Heart left ventricle (tissue), 16 donors: ENCODE results near the gene C6orf15. TPM values are rescaled to one million over a fixed set of nuclear protein-coding genes. Genes with fewer than 3 reads are reported as not detected.
A peak's percentile ranks its signal among the peaks of the same experiment; 100 is the strongest.
"Not testable (repeated sequence)": the region's sequence is repeated elsewhere in the genome, so short reads cannot be mapped to it uniquely, and the experiment has no call there.

Source experiments
- ATAC-seq, 4 donors: fragments of 200-7000 bp; cut with Tn5 transposase; one replicate each; pipeline ENCODE4 v1.9.1; 2020 to 2022; ENCODE audit warnings: moderate library complexity in 4 of 4, mild to moderate bottlenecking in 3 of 4, moderate number of reproducible peaks in 1 of 4
- DNase-seq, 5 donors: peaks; one replicate each; pipeline ENCODE4 v3.0.0-alpha.2; 2020
- H3K27ac ChIP-seq, 12 donors: fragments of 200-600 bp; sonication (generic) in 4 of 12; one replicate each; pipeline versions ENCODE4 v1.5.0 to v1.8.0; 2016 to 2022; ENCODE audit warnings: mild to moderate bottlenecking in 2 of 12
- H3K27me3 ChIP-seq, 9 donors: fragments of 200-600 bp; sonication (generic) in 2 of 9; one replicate each; pipeline versions ENCODE4 v1.5.1 to v1.8.0; 2016 to 2022; ENCODE audit warnings: mild to moderate bottlenecking in 3 of 9
- H3K36me3 ChIP-seq, 9 donors: fragments of 200-600 bp; sonication (generic) in 2 of 9; one replicate each; pipeline versions ENCODE4 v1.5.0 to v1.8.0; 2018 to 2022; ENCODE audit warnings: mild to moderate bottlenecking in 2 of 9
- H3K4me1 ChIP-seq, 12 donors: fragments of 200-600 bp; sonication (generic) in 4 of 12; one replicate each; pipeline versions ENCODE4 v1.5.0 to v1.8.0; 2016 to 2022; ENCODE audit warnings: mild to moderate bottlenecking in 3 of 12
- H3K4me3 ChIP-seq, 12 donors: fragments of 200-600 bp; sonication (generic) in 4 of 12; one replicate each; pipeline versions ENCODE4 v1.5.0 to v1.8.0; 2017 to 2022; ENCODE audit warnings: mild to moderate bottlenecking in 9 of 12, moderate library complexity in 4 of 12
- H3K9me3 ChIP-seq, 12 donors: fragments of 200-600 bp; sonication (generic) in 4 of 12; one replicate each; pipeline versions ENCODE4 v1.5.0 to v1.8.0; 2016 to 2022; ENCODE audit warnings: mild to moderate bottlenecking in 1 of 12
- CTCF ChIP-seq, 12 donors: fragments of 200-600 bp; sonication (generic) in 4 of 12; IDR thresholded peaks; one replicate each; pipeline versions ENCODE4 v1.5.0 to v1.8.0; 2018 to 2022; ENCODE audit warnings: antibody characterized with exemption in 12 of 12, mild to moderate bottlenecking in 5 of 12
- POLR2A ChIP-seq, 2 donors: fragments of 450-650 bp; IDR thresholded peaks; one replicate each; pipeline ENCODE4 v1.6.1; 2017; ENCODE audit warnings: antibody characterized with exemption in 2 of 2, mild to moderate bottlenecking in 2 of 2, moderate library complexity in 2 of 2
- WGBS, 4 donors: extraction: QIAGEN DNeasy Blood & Tissue Kit in 2 of 4; methylation state at CpG; one replicate each; pipeline versions ENCODE4 v1.1.5 to v1.1.7; 2013 to 2018; 5-methylcytosine and 5-hydroxymethylcytosine counted together
- intact Hi-C, 10 donors: fragments of 100-400 bp; cut with DNase I; formaldehyde crosslinking; loops; one replicate each; pipeline versions ENCODE4 v1.11.1 to v1.14.2; 2022
- polyA plus RNA-seq, 2 donors: library from polyadenylated mRNA; stranded (reverse); fragments of 200-250 nt; gene quantifications; one replicate each; pipeline ENCODE4 v1.2.3, GENCODE V29; 2013
- total RNA-seq, 9 donors: library from RNA; depleted of rRNA in 2 of 9; stranded (reverse); fragments of >200 nt in 2 of 9; fragmentation: NEBNext Ultra II Directional in 3 of 9; extraction: Animal tissue kit (Norgen Biotek cat#: 25700) in 3 of 9; gene quantifications; one replicate each; pipeline versions ENCODE4 v1.1.0 to v1.2.4, GENCODE V29; 2016 to 2023
- donor health status: ischemic (EF 13 %, LVEDD 7.1; RV severe dilation, severe dysfunction).
- donor health status: healthy with polysubstance abuse.
- donor health status: DM: no; HTN: yes; CAD: no.
- donor health status: DM: no; HTN: no; CAD: no.
- donor health status: ischemic (EF 25% LVEDD 6.9; RV normal size, moderate dysfunction).
- donor health status: ischemic (EF 25% LVEDD 5.7; RV mildly dilated, moderate dysfunction).
- donor health status: healthy.
- donor health status: DM: yes; HTN: yes; CAD: no.
- donor health status: ischemic (EF 35%, LVEDD 5.7; RV mildly dilated, moderate dysfunction).
- donor health status: nonischemic (EF 11% LVEDD 7.7; RV severe dilation, severe dysfunction).
- donor health status: DM: yes; HTN: yes; CAD: no.
- donor health status: PGD.
- donor health status: ischemic (EF 29% LVEDD 5.4; RV normal size, mild dysfunction).
- donor health status: nonischemic (EF 23%, LVEDD 6.1; RV moderate dilation, normal function).

The C6orf15 gene
- total and polyA plus RNA-seq, 11 donors: not detected

- Histone ChIP-seq H3K27me3 (no peaks in the 10 kb centered on the region), H3K9me3 (no peaks in the 10 kb centered on the region), H3K4me1 (peaks cover 0 to 10% (median under 1%) of the 10 kb centered on the region in 12 donors), H3K36me3 (no peaks in the 10 kb centered on the region), H3K4me3 (no peak overlapping the region), H3K27ac (no peak overlapping the region)
- no peak for ATAC-seq
- no peak for DNase-seq
- WGBS, 4 donors: 86 to 93% (median 86%) methylated on average over 4 of the region's 4 CpGs
- intact Hi-C loops: loop anchor here in 3 of 10 donors (5.0 to 10.0 kb wide), 4 partner anchors 157 to 330 kb away; partner anchors contain the start of genes FLOT1 (in 1 of the 3) and IER3 (in 1 of the 3)
- TF ChIP-seq CTCF (IDR thresholded peaks at IDR 0.05): no peak
- no peak for TF ChIP-seq POLR2A (IDR thresholded peaks at IDR 0.05)
Measured at GRCh38 chr6:31074401-31074800, 38.0 kb downstream of the C6orf15 start.

- Histone ChIP-seq H3K9me3 (no peaks in the 10 kb centered on the region), H3K27me3 (no peaks in the 10 kb centered on the region), H3K27ac (no peak overlapping the region), H3K4me3 (no peak overlapping the region), H3K36me3 (no peaks in the 10 kb centered on the region), H3K4me1 (peaks cover 0 to 9% (median 0%) of the 10 kb centered on the region in 12 donors)
- intact Hi-C loops: loop anchor here in 3 of 10 donors (1.0 to 10.0 kb wide), 5 partner anchors 153 to 326 kb away; partner anchors contain the start of genes FLOT1 (in 1 of the 3), IER3 (in 1 of the 3) and VARS2 (in 1 of the 3)
- TF ChIP-seq CTCF (IDR thresholded peaks at IDR 0.05) (peak; percentile 9 to 61 (median 37)), POLR2A (IDR thresholded peaks at IDR 0.05) (no peak)
- 36 to 46% (median 43%) methylated on average over 6 of the region's 6 CpGs for WGBS, 4 donors
- DNase-seq (peak in 4 of 5 donors; percentile 18 to 47 (median 29)), ATAC-seq (peak; percentile 59 to 91 (median 89))
Measured at GRCh38 chr6:31070711-31071197, 41.6 kb downstream of the C6orf15 start.

GRCh38 chr6:31068669-31069340 lies 43.6 kb downstream of the C6orf15 start:
- H3K4me3 ChIP-seq: no peak overlapping the region
- ATAC-seq: peak; percentile 74 to 92 (median 90)
- H3K4me1 ChIP-seq: peaks cover 0 to 9% (median 0%) of the 10 kb centered on the region in 12 donors
- DNase-seq: peak; percentile 59 to 85 (median 76)
- no peaks in the 10 kb centered on the region for H3K27me3 ChIP-seq
- 49 to 56% (median 52%) methylated on average over 13 of the region's 13 CpGs for WGBS, 4 donors
- H3K36me3 ChIP-seq: no peaks in the 10 kb centered on the region
- intact Hi-C loops: loop anchor here in 6 of 10 donors (1.0 to 2.0 kb wide), 3 partner anchors 152 to 154 kb away; partner anchors contain the start of gene VARS2 (in 4 of the 6)
- no peaks in the 10 kb centered on the region for H3K9me3 ChIP-seq
- no peak overlapping the region for H3K27ac ChIP-seq
- TF ChIP-seq CTCF (IDR thresholded peaks at IDR 0.05) (peak; percentile 72 to 95 (median 87)), POLR2A (IDR thresholded peaks at IDR 0.05) (no peak)

GRCh38 chr6:31067891-31068668 lies 44.3 kb downstream of the C6orf15 start:
- not testable (repeated sequence) for ATAC-seq, DNase-seq, H3K9me3 ChIP-seq, H3K27ac ChIP-seq, H3K4me3 ChIP-seq, H3K27me3 ChIP-seq, H3K4me1 ChIP-seq, H3K36me3 ChIP-seq
- intact Hi-C loops: loop anchor here in 5 of 10 donors (2.0 kb wide), 2 partner anchors 151 to 153 kb away; partner anchors contain the start of gene VARS2 (in 4 of the 5)
- WGBS, 4 donors: 72 to 86% (median 76%) methylated on average over 6 to 9 of the region's 11 CpGs

GRCh38 chr6:31067028-31067427 lies 45.3 kb downstream of the C6orf15 start:
- intact Hi-C loops, H3K27ac ChIP-seq, H3K36me3 ChIP-seq, DNase-seq, H3K4me3 ChIP-seq, H3K4me1 ChIP-seq, H3K9me3 ChIP-seq, H3K27me3 ChIP-seq, ATAC-seq: not testable (repeated sequence)
- 81 to 96% (median 92%) methylated on average over 13 to 26 of the region's 32 CpGs for WGBS, 4 donors
